SU-DHL-6 (cell line): ENCODE results near the gene RIBC1.

Experiments used
- H2AFZ ChIP-seq: fragments of 200-600 bp; sonication (generic); 2 replicates; pipeline ENCODE4 v1.6.1; 2014; ENCODE audit warnings: low read depth, mild to moderate bottlenecking, moderate library complexity, mixed read lengths, antibody characterized with exemption, low read length; ENCODE audit not compliant: severe bottlenecking
- H3F3A ChIP-seq: fragments of 200-600 bp; shearing (Covaris generic); 2 replicates; pipeline ENCODE4 v1.6.0; 2016; ENCODE audit warnings: antibody characterized with exemption, mild to moderate bottlenecking; ENCODE audit not compliant: insufficient read depth
- H3K27ac ChIP-seq: fragments of 200-600 bp; sonication (generic); 2 replicates; pipeline ENCODE4 v1.5.1; 2016; ENCODE audit warnings: low read depth, mild to moderate bottlenecking, low read length, moderate library complexity, mixed read lengths
- H3K27me3 ChIP-seq: fragments of 200-600 bp; sonication (generic), shearing (Covaris generic); 2 replicates; pipeline ENCODE4 v1.6.0; 2014; ENCODE audit warnings: mild to moderate bottlenecking, low read length
- H3K36me3 ChIP-seq: fragments of 200-600 bp; sonication (generic); 2 replicates; pipeline ENCODE4 v1.6.1; 2014; ENCODE audit warnings: mild to moderate bottlenecking, low read length, mixed read lengths
- H3K4me2 ChIP-seq: fragments of 300-600, 200-600 bp; shearing (Covaris generic), sonication (generic); 2 replicates; pipeline ENCODE4 v1.6.0; 2014; ENCODE audit warnings: low read length, low read depth, mild to moderate bottlenecking; ENCODE audit not compliant: poor library complexity, severe bottlenecking
- H3K4me3 ChIP-seq: fragments of 200-600 bp; sonication (generic); 2 replicates; pipeline ENCODE4 v1.5.1; 2014; ENCODE audit warnings: antibody characterized with exemption, low read length, mild to moderate bottlenecking, mixed read lengths; ENCODE audit not compliant: insufficient read depth, poor library complexity, severe bottlenecking
- H3K79me2 ChIP-seq: fragments of 200-600 bp; sonication (generic); 2 replicates; pipeline ENCODE4 v1.6.1; 2014; ENCODE audit warnings: mild to moderate bottlenecking, low read length, moderate library complexity; ENCODE audit not compliant: insufficient read depth
- H3K9ac ChIP-seq: fragments of 200-600 bp; sonication (generic); 2 replicates; pipeline ENCODE4 v1.7.0; 2014; ENCODE audit warnings: mild to moderate bottlenecking, low read length
- H3K9me2 ChIP-seq: fragments of 200-600 bp; sonication (generic); replicated peaks from 2 replicates; pipeline ENCODE4 v1.6.1; 2014; ENCODE audit warnings: low read length; ENCODE audit not compliant: insufficient read depth
- H3K9me3 ChIP-seq: fragments of 200-600 bp; sonication (generic); 2 replicates; pipeline ENCODE4 v1.6.1; 2014; ENCODE audit warnings: low read length, mixed read lengths; ENCODE audit not compliant: insufficient read depth
- H4K20me1 ChIP-seq: fragments of 200-600 bp; sonication (generic); 2 replicates; pipeline ENCODE4 v1.6.1; 2014; ENCODE audit warnings: low read depth, mild to moderate bottlenecking, antibody characterized with exemption, low read length, moderate library complexity, mixed read lengths
- CTCF ChIP-seq: fragments of 200-600 bp; sonication (generic); IDR thresholded peaks from one replicate; pipeline ENCODE4 v1.5.1; 2017; ENCODE audit warnings: antibody characterized with exemption, mild to moderate bottlenecking, low read length, moderate library complexity; ENCODE audit not compliant: insufficient read depth, poor library complexity, severe bottlenecking
- EZH2phosphoT487 ChIP-seq: fragments of 200-600 bp; sonication (generic), shearing (Covaris generic); conservative IDR thresholded peaks from 2 replicates; pipeline ENCODE4 v1.6.1; 2018; ENCODE audit warnings: mild to moderate bottlenecking, antibody characterized with exemption, low read length, moderate library complexity, mixed read lengths

RIBC1 gene

GRCh38 chrX:53435997-53436396, 13.3 kb downstream of the RIBC1 start:
- Histone ChIP-seq H3K4me2 (no peak overlapping the region), H3K27ac (no peak overlapping the region), H3K36me3 (no peaks in the 10 kb centered on the region), H3K79me2 (peaks cover 10% of the 10 kb centered on the region), H3K9me3 (no peaks in the 10 kb centered on the region), H3K27me3 (no peaks in the 10 kb centered on the region), H4K20me1 (no peaks in the 10 kb centered on the region), H3K9me2 (no peaks in the 10 kb centered on the region), H3K9ac (no peak overlapping the region), H3K4me3 (no peak overlapping the region), H2AFZ (no peak overlapping the region), H3F3A (peaks cover 2% of the 10 kb centered on the region; the same call in 1 of the 2 replicates)
- TF ChIP-seq CTCF (peak; percentile 40), EZH2phosphoT487 (no peak)

GRCh38 chrX:53437206-53437605, 14.5 kb downstream of the RIBC1 start:
- Histone ChIP-seq H3K27me3 (no peaks in the 10 kb centered on the region), H2AFZ (no peak overlapping the region)

GRCh38 chrX:53438174-53438831, 15.6 kb downstream of the RIBC1 start:
- Histone ChIP-seq H3K9me3 (no peaks in the 10 kb centered on the region), H3K9ac (no peak overlapping the region), H4K20me1 (no peaks in the 10 kb centered on the region), H2AFZ (no peak overlapping the region), H3K9me2 (no peaks in the 10 kb centered on the region), H3K36me3 (no peaks in the 10 kb centered on the region), H3K27me3 (no peaks in the 10 kb centered on the region), H3K79me2 (peaks cover 7% of the 10 kb centered on the region), H3F3A (peaks cover 2% of the 10 kb centered on the region; the same call in 1 of the 2 replicates), H3K4me2 (no peak overlapping the region), H3K4me3 (no peak overlapping the region), H3K27ac (no peak overlapping the region)
- TF ChIP-seq EZH2phosphoT487 (no peak), CTCF (no peak)

More at GRCh38 chrX:53437206-53437605, 14.5 kb downstream of the RIBC1 start:
- Histone ChIP-seq H3K36me3 (no peaks in the 10 kb centered on the region), H3K4me3 (no peak overlapping the region), H4K20me1 (no peaks in the 10 kb centered on the region), H3K79me2 (peaks cover 10% of the 10 kb centered on the region), H3K27ac (no peak overlapping the region), H3K9me2 (no peaks in the 10 kb centered on the region), H3K4me2 (no peak overlapping the region), H3K9me3 (no peaks in the 10 kb centered on the region), H3K9ac (no peak overlapping the region), H3F3A (peaks cover 2% of the 10 kb centered on the region; the same call in 1 of the 2 replicates)
- TF ChIP-seq CTCF, result no peak
- no peak for TF ChIP-seq EZH2phosphoT487
